ENCODE data around the gene CARNS1. TPM values are rescaled to one million over a fixed set of nuclear protein-coding genes. Genes with fewer than 3 reads are reported as not detected.
A peak's percentile ranks its signal among the peaks of the same experiment; 100 is the strongest.

The CARNS1 gene, protein sequence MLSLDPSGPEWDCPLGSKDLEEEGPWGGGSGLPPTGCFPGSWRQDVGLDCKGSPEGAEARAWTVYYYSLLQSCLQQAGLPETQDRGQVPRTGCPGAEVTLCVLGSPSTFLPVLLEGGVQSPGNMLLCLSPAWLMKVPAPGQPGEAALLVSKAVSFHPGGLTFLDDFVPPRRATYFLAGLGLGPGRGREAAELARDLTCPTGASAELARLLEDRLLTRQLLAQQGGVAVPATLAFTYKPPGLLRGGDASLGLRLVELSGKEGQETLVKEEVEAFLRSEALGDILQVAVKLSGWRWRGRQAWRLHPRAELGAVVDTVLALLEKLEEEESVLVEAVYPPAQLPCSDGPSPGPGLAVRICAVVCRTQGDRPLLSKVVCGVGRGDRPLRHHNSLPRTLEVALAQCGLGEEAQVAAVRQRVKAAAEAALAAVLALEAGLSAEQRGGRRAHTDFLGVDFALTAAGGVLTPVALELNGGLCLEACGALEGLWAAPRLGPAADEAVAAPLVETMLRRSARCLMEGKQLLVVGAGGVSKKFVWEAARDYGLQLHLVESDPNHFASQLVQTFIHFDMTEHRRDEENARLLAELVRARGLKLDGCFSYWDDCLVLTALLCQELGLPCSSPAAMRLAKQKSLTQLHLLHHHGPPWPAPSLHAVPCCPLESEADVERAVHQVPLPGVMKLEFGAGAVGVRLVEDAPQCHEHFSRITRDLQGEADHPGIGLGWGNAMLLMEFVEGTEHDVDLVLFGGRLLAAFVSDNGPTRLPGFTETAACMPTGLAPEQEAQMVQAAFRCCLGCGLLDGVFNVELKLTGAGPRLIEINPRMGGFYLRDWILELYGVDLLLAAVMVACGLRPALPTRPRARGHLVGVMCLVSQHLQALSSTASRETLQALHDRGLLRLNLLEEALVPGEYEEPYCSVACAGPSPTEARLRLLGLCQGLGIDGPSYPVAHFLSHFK
- 87.1 TPM for polyA plus RNA-seq (ENCODE audit: insufficient read length)

DNA sequence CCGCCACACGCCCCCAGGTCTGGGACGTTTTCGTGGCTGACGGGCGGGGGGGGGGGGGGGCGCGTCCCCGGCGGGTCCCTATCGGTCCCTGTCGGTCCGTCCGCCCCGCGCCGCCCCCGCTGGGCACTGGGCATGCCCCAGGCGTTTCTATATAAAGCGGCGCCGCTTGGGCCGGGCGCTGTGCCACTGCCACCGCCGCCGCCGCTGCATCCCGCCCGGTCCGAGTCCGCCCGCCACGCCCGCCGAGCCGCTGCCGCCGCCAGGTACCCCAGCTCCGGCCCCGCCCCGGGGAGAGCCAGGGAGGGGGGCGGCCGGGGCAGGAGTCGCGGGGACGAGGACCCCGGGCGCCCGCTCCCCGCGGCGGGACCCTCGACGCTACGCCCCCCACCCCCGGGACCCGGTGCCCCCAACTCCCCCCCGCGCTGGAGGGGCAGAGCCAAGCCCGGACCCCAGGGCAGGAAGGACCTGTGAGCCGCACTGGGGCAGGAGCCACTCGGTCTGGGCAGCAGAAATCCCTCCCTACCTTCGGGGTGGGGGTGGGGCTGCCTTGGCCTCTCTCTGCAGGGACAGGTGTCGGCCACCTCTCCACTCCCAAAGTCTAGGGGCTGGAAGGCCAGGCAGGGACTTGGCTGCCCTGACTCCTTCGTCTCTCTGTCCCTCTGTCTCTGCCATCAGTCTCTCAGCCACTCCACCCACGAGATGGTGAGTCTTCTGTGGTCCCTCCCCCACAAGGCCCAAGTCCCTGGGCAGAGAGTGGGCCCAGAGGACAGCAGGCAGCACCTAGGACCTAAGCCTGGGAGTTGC is at the start of gene CARNS1:
TSS of gene CARNS1 (plus strand) at position 178 of the 804 bp plus-strand sequence. CDS start at position 700, 522 bp downstream.
- DNase-seq: no peak

DNA sequence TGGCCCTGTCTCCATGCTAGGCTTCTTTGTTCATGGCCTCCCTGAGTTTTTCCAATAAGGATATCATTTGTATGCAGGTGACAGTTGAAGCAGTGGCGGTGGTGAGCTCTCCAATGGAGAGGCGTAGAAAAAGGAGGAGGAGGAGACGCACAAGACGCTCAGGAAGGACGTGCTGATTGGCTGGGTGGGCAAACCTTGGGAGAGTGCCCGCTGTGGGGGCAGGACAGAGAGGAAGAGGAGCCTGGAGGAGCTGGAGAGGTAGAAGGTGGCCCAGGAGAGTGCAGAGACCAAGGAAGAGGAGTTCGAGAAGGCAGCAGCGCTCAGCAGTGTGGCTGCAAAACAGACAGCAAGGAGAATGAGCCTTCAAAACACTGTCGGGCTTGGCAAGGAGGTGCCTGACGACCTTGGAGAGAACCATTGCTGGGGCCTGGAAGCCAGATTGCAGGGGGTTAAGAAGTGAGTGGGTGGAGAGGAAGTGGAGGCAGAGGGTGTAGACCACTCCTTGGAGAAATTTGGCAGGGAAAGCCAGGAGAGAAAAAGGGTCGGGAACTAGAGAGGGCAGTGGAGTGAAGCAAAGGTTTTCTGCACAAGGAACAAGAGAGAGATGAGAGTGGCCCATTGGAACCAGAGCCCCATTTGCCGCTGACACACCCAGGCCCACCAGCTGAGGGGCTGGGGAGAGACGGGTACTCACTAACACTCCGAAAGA is 49.6 kb upstream of the CARNS1 start:
- DNase-seq: no peak

DNA sequence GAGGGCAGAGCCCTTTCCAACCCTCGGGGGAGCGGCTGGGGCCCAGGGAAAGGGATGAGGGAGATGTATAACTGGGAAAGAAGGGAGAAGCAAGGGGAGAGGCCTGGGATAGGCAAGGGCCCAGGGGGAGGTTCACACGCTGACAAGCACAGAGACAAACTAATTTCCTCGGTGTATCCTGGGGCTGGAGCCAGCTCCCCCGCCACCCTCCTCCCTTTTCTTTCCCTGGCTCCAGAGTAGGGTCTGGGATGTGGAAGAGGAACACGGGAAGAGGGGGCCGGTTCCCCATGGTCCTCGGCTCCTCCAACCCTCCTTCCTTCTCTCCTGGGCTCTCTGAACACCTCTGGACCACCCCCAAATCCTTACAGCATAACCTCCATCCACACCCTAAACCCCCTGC is 48.9 kb upstream of the CARNS1 start:
- peak; percentile 67 for DNase-seq

DNA sequence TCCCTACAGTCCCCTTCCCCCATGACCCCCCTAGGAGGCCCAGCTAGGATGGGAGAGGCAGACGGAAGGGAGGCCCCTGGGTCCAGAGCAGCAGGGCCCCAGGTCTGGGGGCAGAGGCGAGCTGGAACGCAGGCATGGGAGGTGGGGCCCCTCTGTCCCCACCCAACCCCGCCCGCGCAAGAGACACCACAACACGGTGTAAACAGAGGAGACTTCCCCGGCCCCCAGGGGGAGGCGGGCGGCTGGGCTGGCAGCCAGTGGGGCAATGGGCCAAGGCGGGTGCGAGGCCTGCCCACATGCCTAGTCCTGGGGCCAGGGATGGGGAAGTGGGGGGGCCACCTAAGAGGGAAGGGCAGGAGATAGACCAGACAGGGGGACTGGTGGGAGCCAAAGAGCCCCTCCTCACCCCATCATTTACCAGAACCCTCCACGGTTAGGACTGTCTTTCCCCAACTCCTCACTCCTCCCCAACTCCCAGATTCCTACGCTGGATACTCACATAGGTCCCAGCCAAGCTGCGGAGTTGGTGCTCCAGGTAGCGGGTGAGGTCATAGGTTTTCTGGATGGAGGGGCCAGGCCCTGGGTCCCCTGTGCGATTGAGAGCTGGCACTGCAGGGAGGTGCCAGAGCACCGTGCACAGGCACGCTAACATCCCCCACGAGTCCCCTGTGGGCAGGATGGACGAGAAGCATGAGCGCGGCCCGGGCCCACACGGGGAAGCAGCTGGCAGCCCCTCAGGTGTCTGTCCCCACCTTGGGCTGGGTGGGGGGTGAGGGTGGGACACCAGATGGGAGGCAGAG is 48.3 kb upstream of the CARNS1 start:
- DNase-seq: no peak

DNA sequence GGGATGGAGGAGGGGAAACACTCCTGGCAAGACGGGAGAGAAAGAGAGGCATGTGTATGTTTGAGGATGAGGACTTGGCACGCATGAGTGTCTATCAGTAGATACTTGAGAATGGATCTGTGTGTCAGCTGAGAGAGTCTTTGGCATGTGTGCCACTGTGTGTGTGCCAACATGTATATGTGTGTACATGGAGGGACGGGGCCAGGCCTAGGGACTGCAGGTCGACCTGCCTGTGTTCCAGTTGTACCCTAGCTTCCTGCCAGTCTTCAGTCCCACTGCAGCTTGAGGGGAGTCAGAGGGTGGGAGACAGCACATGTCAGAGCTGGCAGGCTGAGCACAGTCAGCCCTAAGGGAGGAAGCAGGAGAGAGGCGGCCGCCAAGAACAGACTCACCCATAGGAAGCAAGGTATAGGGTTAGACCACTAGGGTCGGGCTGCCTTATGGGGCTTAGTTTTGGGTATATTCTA is 47.7 kb upstream of the CARNS1 start:
- DNase-seq: no peak

DNA sequence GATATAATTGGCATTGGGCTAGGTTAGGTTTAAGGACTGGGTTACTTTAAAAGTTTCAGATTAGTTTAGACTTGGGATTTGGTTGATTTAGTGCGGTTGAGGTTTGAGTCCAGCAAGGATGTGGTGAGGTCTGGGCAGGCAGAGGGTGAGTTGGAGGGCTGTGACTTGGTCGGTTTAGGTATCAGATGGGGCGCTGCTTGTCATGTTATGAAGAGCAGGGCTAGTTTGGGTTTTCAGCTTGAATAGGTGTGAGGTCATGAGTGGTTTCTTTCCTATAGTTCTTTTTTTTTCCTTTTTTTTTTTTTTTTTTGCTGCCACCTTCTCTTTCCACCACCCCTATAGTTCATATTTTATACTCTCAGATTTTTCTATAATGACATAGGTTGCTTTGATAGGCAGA is 46.9 kb upstream of the CARNS1 start:
- no peak for DNase-seq

DNA sequence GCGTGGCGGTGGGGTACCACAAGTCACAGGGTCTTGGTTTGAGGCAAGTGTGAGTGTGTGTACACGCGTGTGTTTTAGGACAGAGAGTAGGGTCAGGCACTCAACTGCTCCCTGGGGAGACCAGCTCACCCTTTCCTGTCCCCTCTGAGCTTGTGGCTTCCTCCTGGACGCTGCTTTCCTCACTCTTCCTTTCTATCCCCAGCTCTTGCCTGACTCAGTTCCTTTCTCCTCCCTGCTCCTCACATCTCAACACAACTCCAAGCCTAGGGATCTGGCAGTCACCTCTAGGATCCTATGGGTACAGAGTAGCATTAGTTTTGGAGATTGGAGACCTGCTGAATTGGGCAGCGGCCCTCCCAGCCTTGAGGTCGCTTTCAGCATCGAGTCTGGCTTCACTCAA is 46.2 kb upstream of the CARNS1 start:
- no peak for DNase-seq

DNA sequence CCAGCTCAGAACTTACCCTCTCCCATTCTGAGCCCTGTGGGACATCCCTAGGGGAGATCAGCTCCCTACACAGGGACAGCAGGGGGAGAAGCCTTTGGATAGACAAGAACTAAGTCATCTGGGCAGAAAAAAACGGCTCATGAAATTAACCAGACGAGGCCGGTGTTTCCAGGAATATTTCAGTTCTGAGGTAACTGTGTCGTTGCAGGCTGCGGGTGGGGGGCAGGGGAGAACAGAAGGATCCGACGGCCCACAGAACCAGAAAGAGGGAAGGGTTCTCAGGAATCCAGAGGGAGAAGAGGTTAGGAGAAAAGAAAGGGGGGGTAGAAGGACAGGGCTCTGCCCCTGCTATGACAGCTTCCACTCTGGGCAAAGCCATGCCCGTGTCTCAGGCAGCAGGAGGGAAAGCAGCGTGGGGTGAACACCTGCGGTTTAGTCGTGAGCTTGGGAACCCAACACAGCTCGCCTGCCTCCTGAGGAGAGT is 45.6 kb upstream of the CARNS1 start:
- DNase-seq: no peak

DNA sequence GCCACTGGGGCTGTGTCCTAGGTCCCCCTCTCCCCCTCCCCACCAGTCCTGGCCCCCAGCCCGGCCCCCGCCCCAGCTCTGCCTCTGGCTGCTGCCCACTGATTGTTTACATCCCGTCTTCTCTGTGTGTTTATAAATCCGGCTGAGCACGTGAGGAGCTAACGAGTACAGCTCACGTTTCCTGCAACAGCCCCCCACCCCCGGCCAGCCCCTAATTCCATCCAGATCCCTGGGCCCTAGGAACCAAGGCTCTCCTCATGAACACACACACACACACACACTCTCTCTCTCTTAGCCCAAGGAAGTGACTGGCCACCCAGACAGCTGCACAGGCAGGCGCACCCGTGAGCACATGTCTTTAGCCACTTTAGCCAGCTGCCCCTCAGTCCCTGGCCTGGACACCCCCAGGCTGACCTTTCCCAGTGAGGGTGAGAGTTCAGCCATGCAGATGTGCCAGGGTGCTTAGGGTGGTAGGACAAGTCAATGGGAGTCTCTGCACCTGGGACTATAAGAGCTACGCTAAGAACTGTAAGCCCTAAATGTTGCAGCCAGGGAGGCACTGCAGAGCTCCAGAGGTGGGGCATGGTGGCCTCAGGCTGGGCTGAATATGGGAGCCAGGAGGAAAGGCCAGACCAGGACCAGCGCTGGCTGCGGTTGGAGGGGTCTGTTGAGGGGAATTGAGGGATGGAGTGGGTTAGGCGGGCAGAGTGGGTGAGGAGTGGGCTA is 45.0 kb upstream of the CARNS1 start:
- DNase-seq: no peak

DNA sequence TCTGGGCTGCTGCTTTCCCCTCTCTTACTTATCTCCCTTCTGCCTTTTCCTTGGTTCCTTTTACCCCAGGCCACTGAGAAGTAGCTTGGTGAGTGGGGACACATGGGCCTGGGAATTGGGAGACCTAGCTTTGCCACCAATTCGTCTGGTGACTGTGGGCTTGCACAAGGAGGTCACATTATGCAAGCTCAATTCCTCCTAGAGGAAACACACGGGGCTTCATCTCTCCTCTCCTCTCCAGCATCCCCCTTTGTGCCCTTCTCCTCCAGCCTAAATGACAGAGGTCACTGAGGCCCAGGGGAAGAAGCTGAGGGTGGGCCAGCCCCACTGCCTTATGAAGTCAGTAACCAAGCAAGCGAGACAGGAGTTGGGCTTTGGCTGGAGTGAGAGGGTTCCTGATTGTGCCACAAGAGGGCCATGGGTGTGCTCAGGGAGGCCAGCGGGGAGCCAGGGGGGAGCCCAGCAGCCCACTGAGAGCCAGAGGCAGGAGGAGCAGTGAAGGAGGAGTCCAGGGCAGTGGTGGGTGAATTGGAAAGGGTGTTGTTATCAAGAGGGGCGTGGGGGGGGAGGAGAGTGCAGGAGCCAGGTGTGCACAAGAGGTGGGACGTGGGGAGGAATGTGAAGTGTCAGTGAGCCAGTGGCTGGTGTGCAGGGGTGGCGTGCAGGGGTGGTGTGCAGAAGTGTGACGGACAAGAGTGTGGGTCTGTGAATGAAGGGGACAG is 44.1 kb upstream of the CARNS1 start:
- no peak for DNase-seq

DNA sequence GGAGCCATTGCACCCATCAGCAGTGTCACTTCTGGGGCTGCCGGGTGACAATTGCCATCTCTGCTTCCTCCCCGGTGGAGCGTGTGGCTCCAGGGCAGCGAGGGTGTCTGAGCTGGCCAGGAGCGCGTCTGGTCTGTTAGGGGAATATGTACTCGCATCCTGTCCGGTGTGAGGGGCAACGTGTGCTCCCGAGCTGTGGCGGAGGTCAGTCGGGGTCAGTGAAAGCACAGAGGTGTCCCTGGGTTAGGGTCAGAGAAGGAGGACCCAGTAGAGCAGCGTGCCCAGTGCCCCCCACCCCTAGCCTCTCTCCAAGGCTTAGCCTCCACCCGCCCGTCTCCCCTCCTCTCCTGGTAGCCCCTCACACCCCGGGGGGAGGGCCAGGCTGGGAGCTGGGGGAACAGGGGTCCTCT is 43.6 kb upstream of the CARNS1 start:
- DNase-seq: no peak

DNA sequence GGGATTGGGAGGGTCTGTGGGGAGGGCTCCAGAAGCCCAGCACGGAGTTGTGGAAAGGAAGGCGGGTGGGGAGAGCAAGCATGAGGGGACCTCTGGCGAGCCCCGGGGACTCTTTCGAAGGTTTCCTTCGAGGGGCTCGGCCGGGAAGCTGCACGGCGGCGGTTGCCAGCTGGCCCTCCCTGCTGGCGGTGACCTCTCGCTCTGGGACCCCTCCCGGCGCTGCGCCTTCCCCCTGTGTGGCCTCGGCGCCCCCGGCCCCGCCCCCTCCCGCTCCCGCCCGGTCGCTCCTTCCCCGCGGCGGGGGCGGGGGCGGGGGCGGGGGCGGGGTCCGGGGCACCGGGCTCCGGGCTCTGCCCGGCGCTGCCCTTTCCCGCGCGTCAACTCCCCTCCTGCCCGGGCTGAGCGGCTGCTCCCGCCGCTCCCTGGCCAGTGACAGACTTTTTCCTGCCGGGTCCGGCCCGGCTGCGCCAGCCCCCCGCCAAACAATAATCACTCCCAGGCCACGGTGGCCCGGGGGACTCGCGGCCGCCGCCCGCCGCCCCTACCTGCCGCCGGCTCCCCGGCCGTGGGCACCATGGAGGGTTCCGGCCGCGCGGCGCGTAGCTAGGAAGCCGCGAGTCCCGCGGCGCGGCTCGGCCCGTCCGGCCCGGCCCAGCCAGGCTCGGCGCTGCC is 43.0 kb upstream of the CARNS1 start:
- no peak for DNase-seq

DNA sequence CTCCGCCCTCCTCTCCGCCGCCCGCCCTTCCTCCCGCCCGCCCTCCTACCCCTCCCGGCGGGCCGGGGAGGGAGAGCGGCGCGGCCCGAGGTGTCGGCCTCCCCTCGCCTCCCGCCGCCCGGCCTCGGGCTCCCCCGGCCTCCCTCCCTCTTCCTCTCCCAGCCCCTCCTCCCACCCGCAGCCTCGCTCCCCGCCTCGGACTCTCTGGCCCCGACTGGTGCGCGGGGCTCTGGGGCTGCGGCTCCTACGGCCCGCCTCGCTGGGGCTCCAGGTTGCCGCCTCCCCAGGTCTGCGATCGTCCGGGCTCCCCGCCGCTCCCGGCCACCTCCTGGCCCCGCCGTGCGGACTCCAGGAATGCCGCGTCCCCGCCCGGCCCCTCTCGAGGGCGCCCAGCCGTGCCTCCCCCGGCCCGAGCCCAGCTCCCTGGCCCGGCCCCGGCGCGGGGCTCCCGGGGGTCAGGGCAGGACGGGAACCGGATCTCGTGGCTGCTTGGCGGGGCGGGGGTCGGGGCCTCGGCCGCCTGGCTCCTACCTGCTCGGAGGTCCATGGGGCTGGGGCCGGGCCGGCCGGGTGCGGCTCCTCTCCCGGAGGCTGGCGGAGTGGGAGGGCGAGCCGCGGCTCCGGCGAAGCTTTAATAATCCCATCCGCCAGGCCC is 42.4 kb upstream of the CARNS1 start, which contains the start of gene CLCF1:
TSS of gene CLCF1 (minus strand) at position 606 of the 655 bp plus-strand sequence. CDS start at position 547, 59 bp downstream.
- peak; percentile 68 for DNase-seq

DNA sequence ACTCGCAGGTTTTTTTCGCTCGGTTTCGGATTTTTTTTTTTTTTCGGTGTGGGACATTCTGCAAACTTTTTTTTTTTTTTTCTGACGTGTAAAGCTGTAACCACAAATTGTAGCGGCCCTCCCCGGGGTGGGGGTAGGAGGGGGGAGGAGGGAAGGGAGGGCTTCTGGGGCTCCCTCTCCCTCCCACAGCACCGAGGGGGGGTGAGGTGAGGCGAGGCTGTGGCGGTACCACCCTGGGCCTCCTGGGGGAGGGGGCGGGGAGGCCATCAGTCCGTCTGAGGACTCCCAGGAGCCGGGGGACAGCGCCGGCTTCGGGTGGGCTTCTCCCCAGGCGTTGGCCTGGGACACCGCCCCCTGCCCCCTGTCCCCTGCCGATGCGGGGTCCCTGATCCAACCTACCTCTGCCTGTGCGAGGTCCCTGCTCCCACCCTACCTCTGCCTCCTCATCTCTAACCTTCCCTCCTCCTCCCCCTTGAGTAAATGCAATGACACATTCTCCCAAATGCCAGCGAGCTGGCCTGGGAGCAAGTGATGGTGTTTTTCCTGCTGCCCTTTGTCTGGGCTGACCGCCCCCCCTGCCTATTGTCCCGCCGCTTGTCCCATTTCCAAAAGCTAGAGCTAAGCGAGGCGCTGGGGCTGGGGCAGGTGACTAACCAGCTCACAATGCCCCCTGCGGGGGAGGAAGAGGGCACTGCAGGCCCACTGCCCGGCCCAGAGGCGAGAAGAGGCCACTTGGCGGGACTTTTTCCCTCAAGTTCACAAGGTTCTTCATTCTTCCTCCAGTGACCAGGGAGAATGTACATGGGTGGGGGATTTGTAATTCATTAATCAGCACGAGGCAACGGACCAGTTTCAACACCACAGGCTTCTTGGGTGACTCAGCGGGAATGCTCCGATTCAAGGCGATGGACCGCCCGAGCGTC is 41.6 kb upstream of the CARNS1 start:
- DNase-seq: peak; percentile 53

DNA sequence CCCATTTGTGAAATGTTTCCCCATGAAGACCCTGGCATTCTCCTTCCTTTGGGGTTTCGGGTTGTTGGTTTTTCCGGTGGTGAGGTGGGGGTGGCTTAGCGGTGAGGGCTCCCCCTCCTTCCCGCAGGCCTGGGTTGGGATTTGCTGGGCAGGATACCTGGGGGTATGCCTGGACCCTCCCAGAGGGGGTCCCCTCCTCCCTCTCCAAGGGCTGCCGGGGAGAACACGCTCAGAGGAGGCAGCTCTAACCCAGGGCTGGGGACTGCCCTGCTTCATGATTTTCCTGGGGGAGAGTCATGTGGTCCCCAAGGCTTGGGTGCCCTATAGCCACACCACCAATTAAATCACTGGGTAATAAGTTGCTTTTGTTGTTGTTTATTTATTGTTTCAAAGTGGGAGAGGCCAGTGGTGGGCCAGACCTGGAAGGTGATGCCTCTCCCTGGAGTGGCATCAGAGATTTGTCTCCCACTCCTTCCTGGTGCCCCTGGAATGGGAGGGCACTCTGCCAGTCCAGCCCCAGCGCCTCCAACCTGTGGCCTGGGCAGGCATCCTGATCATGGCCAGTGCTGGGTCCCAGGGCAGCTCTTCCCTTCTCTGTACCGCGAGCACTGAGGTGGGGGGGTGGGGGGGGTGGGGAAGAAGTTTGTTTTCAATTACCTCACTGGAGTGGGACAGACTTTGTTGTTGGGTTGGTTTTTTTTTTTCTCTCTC is 40.8 kb upstream of the CARNS1 start:
- DNase-seq: no peak
